Measurements from ENCODE around the gene ADORA1. TPM values are rescaled to one million over a fixed set of nuclear protein-coding genes. Genes with fewer than 3 reads are reported as not detected.

The ADORA1 gene
- total and polyA plus RNA-seq, 2 of the 13 experiments (the other 11 are each of a cell fraction or from before 2014, with no cell fraction given): 0.11 TPM; not detected in 1

DNA sequence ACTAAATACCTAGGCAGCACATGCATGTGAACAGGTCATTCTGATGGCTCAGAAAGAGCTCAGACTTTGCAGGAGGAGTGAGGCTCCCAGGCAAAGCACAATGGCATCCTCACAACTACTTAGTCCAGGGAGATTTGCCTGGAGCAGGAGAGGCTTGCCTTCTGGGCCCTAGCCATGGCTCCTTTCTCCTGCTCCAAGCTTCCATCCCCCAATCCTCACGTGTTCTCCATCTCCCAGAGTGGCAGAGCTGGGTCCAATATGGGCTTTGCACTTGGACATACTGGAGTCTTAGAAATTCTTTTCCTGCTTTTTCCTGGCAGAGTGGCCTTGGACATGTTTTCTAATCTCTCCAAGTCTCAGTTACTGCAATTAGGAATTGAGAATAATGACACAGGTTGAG is 32.3 kb downstream of the ADORA1 start:
- BruUV-seq (replicated peaks): no TSS peak
- no peaks in the 10 kb centered on the region for H4K20me1 ChIP-seq (ENCODE audit: insufficient read depth, low read length)
- WGBS (ENCODE audit: low lambda C conversion rate): 0% methylated on average over 1 of the region's 1 CpG
- no peaks in the 10 kb centered on the region for H3K79me2 ChIP-seq (ENCODE audit: insufficient read depth, low read length)
- no peak for DNase-seq (ENCODE audit: low spot score)
- TF ChIP-seq KDM4B (CRISPR knock-in tag; IDR thresholded peaks at IDR 0.05): no peak
- no peak for TF ChIP-seq HES4 (CRISPR knock-in tag; IDR thresholded peaks at IDR 0.05; ENCODE audit: borderline replicate concordance)
- no peak for TF ChIP-seq CBFB (CRISPR knock-in tag; IDR thresholded peaks at IDR 0.05)
- TF ChIP-seq EP300 (IDR thresholded peaks at IDR 0.05; ENCODE audit: low read depth in 2 of 2, low read length in 2 of 2): no peak
- TF ChIP-seq EP300 (CRISPR knock-in tag; IDR thresholded peaks at IDR 0.05; ENCODE audit: borderline replicate concordance): no peak
- TF ChIP-seq, protein P1, sequence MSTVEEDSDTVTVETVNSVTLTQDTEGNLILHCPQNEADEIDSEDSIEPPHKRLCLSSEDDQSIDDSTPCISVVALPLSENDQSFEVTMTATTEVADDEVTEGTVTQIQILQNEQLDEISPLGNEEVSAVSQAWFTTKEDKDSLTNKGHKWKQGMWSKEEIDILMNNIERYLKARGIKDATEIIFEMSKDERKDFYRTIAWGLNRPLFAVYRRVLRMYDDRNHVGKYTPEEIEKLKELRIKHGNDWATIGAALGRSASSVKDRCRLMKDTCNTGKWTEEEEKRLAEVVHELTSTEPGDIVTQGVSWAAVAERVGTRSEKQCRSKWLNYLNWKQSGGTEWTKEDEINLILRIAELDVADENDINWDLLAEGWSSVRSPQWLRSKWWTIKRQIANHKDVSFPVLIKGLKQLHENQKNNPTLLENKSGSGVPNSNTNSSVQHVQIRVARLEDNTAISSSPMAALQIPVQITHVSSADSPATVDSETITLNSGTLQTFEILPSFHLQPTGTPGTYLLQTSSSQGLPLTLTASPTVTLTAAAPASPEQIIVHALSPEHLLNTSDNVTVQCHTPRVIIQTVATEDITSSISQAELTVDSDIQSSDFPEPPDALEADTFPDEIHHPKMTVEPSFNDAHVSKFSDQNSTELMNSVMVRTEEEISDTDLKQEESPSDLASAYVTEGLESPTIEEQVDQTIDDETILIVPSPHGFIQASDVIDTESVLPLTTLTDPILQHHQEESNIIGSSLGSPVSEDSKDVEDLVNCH (CRISPR knock-in tag; IDR thresholded peaks at IDR 0.05): no peak
- in situ Hi-C loops (cut with HindIII; ENCODE audit: extremely low pct_ligation_motif_present, low pct_unique_long_range_greater_than_20kb): no loop called here
- CTCF ChIA-PET (ENCODE audit: low intra/inter-chr PET ratio, low total read pairs): no interaction called here
- no peak overlapping the region for H3K4me2 ChIP-seq (ENCODE audit: low read depth, low read length)
- no peak overlapping the region for H3K27ac ChIP-seq (ENCODE audit: extremely low read length, insufficient read depth, low read length)
- intact Hi-C loops (cut with micrococcal nuclease; ENCODE audit: unreplicated experiment): no loop called here
- H3K9me3 ChIP-seq (ENCODE audit: low read length): no peaks in the 10 kb centered on the region
- no peak for ATAC-seq
- H3K4me3 ChIP-seq (replicated peaks in 1 of 3; ENCODE audit: insufficient read depth in 1 of 3, low read depth in 2 of 3, low read length in 3 of 3): no peak overlapping the region
- H3K9ac ChIP-seq (ENCODE audit: insufficient read depth, low read depth, low read length): no peak overlapping the region
- no peaks in the 10 kb centered on the region for H3K4me1 ChIP-seq (ENCODE audit: insufficient read depth, low read length)
- no peak overlapping the region for H2AFZ ChIP-seq (ENCODE audit: low read length)
- POLR2A ChIA-PET: no interaction called here
- FAIRE-seq: no peak
- peaks cover 0 to 1% of the 10 kb centered on the region in 2 experiments; a peak in 2 of 5 replicates for H3K27me3 ChIP-seq (ENCODE audit: control insufficient read depth in 1 of 2, insufficient read depth in 2 of 2, low read length in 2 of 2)
- H3K36me3 ChIP-seq (replicated peaks in 1 of 2; ENCODE audit: control insufficient read depth in 1 of 2, insufficient read depth in 2 of 2, low read length in 2 of 2): no peaks in the 10 kb centered on the region

DNA sequence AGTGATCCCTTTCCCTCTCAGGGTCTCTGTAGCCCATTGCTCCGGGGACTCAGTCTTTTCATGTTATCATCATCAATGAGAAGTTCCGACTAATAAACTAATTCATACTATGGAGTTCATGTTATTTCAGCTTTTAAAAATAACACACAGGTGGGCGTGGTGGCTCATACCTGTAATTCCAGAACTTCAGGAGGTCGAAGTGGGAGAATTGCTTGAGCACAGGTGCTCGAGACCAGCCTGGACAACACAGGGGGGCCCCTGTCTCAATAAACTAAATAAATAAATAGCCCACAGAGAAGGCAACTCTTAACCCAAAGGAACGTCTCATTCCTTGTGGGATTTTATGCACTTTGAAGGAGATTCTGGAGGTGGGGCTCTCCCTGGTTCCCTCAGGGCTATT is 33.6 kb downstream of the ADORA1 start:
- DNase-seq (ENCODE audit: low spot score) (no peak), FAIRE-seq (no peak), ATAC-seq (no peak)
- CTCF ChIA-PET (ENCODE audit: low intra/inter-chr PET ratio, low total read pairs): no interaction called here
- H3K9me3 ChIP-seq (ENCODE audit: low read length): no peaks in the 10 kb centered on the region
- intact Hi-C loops (cut with micrococcal nuclease; ENCODE audit: unreplicated experiment) (no loop called here), in situ Hi-C loops (cut with HindIII; ENCODE audit: extremely low pct_ligation_motif_present, low pct_unique_long_range_greater_than_20kb) (no loop called here)
- H3K27ac ChIP-seq (ENCODE audit: extremely low read length, insufficient read depth, low read length): no peak overlapping the region
- H3K27me3 ChIP-seq (ENCODE audit: control insufficient read depth in 1 of 2, insufficient read depth in 2 of 2, low read length in 2 of 2): peaks cover 0 to 1% of the 10 kb centered on the region in 2 experiments; a peak in 2 of 5 replicates
- no peak overlapping the region for H3K4me2 ChIP-seq (ENCODE audit: low read depth, low read length)
- no peak overlapping the region for H3K9ac ChIP-seq (ENCODE audit: insufficient read depth, low read depth, low read length)
- no peaks in the 10 kb centered on the region for H4K20me1 ChIP-seq (ENCODE audit: insufficient read depth, low read length)
- no peak overlapping the region for H3K4me3 ChIP-seq (replicated peaks in 1 of 3; ENCODE audit: insufficient read depth in 1 of 3, low read depth in 2 of 3, low read length in 3 of 3)
- WGBS (ENCODE audit: low lambda C conversion rate): 18% methylated on average over 6 of the region's 6 CpGs
- H2AFZ ChIP-seq (ENCODE audit: low read length): no peak overlapping the region
- TF ChIP-seq ZNF138 (CRISPR knock-in tag; IDR thresholded peaks at IDR 0.05; ENCODE audit: low read depth) (no peak), ATM (IDR thresholded peaks at IDR 0.05; ENCODE audit: borderline replicate concordance) (no peak), PHF20 (CRISPR knock-in tag; IDR thresholded peaks at IDR 0.05) (no peak), ZNF282 (IDR thresholded peaks at IDR 0.05; ENCODE audit: partially characterized antibody) (no peak), TP53 (CRISPR knock-in tag; conservative IDR thresholded peaks at IDR 0.05) (no peak), GLI4 (CRISPR knock-in tag; IDR thresholded peaks at IDR 0.05; ENCODE audit: borderline replicate concordance) (no peak), HMG20B (CRISPR knock-in tag; conservative IDR thresholded peaks at IDR 0.05) (no peak), GZF1 (CRISPR knock-in tag; IDR thresholded peaks at IDR 0.05) (no peak), ZNF850 (CRISPR knock-in tag; conservative IDR thresholded peaks at IDR 0.05) (no peak), SNAPC2 (CRISPR knock-in tag; IDR thresholded peaks at IDR 0.05) (no peak), PHF8 (CRISPR knock-in tag; IDR thresholded peaks at IDR 0.05) (no peak)
- no peaks in the 10 kb centered on the region for H3K4me1 ChIP-seq (ENCODE audit: insufficient read depth, low read length)
- no peaks in the 10 kb centered on the region for H3K79me2 ChIP-seq (ENCODE audit: insufficient read depth, low read length)
- no TSS peak for BruUV-seq (replicated peaks)
- H3K36me3 ChIP-seq (replicated peaks in 1 of 2; ENCODE audit: control insufficient read depth in 1 of 2, insufficient read depth in 2 of 2, low read length in 2 of 2): no peaks in the 10 kb centered on the region
- POLR2A ChIA-PET: no interaction called here

All from HepG2 (cell line).